Kidney capillary endothelial cell (primary cell): ENCODE results near the gene NOTCH3.

Experiments used
- DNase-seq: peaks from one replicate; pipeline ENCODE4 v3.0.0-alpha.2; 2018; ENCODE audit warnings: low spot score

Gene NOTCH3

GRCh38 chr19:15123031-15123890, 77.5 kb downstream of the NOTCH3 start:
- DNase-seq: no peak

GRCh38 chr19:15122331-15123030, 78.3 kb downstream of the NOTCH3 start:
- no peak for DNase-seq

- no peak for DNase-seq
Observed at GRCh38 chr19:15120135-15121026, 80.4 kb downstream of the NOTCH3 start.

- DNase-seq: no peak
Observed at GRCh38 chr19:15118789-15119494, 81.9 kb downstream of the NOTCH3 start.

- DNase-seq: no peak
Observed at GRCh38 chr19:15118248-15118647, 82.5 kb downstream of the NOTCH3 start.

GRCh38 chr19:15116856-15117255, 83.9 kb downstream of the NOTCH3 start:
- no peak for DNase-seq

- DNase-seq: no peak
Observed at GRCh38 chr19:15115762-15116615, 84.8 kb downstream of the NOTCH3 start.

- no peak for DNase-seq
Observed at GRCh38 chr19:15115080-15115479, 85.7 kb downstream of the NOTCH3 start.

- DNase-seq: no peak
Observed at GRCh38 chr19:15114153-15114540, 86.6 kb downstream of the NOTCH3 start.

- DNase-seq: no peak
Observed at GRCh38 chr19:15113245-15114152, 87.3 kb downstream of the NOTCH3 start.

- DNase-seq: no peak
Observed at GRCh38 chr19:15112385-15112784, 88.4 kb downstream of the NOTCH3 start.

- DNase-seq: no peak
Observed at GRCh38 chr19:15111758-15112157, 89.0 kb downstream of the NOTCH3 start.

- DNase-seq: no peak
Observed at GRCh38 chr19:15110418-15110815, 90.4 kb downstream of the NOTCH3 start.

- DNase-seq: no peak
Observed at GRCh38 chr19:15109768-15110417, 90.9 kb downstream of the NOTCH3 start.
